HG03565 (cell line): ENCODE results near the gene BTG2.
"Not testable (repeated sequence)": the region's sequence is repeated elsewhere in the genome, so short reads cannot be mapped to it uniquely, and the experiment has no call there.

Source experiments
- ATAC-seq: cut with Tn5 transposase; IDR thresholded peaks from one replicate; pipeline ENCODE4 v1.9.1; 2021; ENCODE audit warnings: mild to moderate bottlenecking, moderate library complexity; ENCODE audit not compliant: unreplicated experiment

BTG2 gene

DNA sequence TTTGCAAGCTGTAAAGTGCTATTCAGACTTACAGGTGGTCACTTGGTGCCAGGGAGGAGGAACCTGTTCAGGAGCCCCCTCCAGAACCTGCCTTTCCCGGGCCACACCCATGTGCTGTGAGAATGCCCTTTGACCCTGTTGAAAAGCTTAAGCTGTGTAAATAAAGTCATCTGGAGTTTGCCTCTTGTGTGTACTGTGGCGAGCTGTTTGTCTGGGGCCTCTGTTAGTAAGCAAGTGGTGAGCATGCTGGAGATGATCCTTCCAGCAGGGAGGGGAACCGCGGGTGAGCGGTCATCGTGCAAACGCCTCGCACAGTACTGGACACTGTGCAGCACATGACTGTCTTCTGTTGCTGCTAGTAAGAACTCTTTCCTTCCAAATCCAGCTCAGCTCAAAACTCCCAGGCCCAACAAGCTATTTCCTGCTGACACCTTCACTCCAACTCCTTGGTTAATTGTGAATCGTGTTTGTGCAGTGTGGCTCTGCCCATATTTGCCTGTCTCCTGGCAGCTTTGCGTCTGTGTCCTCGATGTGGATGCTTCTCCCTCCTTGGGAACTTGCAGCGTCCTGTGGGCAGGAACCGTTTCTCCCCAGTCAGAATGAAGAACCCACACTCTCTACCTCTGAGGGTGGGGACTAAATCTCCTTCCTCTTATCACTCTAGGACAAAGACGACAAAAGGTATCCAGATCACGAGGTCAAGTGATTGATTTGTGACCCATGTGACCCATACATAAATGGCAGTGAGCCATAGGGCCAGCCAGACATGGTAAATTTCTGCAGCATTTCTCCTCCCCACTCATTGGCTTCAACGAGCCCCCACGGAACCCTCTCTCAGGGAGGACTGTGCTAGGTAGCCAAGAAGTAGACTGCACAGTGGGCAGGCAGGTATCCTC lies 13.9 kb upstream of the BTG2 start:
- no peak for ATAC-seq

DNA sequence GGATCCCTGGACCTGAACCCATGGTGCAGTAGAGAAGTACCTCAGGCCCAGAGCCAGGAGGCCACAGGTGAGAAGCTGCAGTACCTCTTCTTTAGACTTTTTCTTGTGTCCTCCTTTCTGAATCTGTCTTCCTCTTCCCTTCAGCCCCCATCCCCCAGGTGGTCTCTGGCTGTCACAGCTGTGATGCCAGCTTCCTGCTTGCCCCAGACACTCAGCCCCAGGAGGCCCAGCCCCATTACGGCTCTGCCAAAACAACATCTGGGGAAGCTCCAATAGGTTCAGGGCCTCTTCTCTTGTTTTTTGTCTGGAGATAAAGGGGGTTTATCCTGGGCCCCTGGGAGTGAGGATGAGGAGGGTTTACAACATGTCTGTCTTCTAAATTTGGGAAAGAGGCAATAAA lies 9.5 kb upstream of the BTG2 start:
- no peak for ATAC-seq

DNA sequence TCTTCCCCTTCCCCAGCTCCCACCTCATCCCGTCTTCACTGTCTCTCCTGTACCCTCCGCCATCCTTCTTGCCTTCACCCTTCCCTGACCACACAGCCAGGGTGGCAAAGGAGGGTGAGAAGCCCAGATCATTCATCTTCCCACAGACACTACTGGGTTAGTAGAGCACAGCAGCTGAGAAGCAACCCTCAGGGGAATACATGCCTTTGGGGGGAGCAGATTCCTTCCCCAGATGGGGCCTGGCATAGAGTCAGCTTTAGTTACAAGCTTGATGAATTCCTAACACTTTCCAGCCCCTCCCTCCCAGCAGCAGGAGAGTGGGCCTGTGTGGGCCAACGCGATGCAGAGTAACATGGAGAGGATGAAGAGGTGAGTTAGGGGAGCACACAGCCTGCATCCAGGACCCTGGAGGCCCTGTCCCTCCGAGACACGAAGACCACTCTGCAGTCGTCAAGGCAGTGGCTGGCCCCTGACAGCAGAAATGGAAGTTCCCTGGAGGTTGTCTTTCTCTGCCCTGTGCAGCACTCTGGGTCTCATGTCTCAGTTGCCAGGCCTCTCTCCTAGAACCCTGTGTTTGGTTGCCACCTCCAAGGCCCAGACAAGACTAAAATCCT lies 8.8 kb upstream of the BTG2 start:
- ATAC-seq: no peak

DNA sequence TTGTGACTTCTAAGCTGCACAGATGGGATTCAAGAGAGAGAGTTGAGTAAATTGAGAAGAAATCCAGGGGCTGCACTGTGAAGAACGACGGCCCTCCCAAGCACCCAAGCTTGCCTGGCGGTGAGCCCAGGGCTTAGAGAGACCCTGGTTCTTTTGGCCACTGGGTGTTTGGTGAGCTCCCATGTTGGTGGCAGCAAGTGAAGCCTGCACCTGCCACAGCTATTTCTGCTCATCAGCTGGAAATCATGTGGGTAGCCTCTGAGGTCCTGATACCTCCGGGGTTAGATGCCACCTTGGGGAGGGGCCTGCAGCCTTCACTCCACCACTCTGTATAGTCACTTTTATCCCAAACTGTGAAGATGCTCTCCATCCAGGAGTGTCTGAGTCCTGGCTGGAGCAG lies 6.2 kb upstream of the BTG2 start:
- ATAC-seq: no peak

DNA sequence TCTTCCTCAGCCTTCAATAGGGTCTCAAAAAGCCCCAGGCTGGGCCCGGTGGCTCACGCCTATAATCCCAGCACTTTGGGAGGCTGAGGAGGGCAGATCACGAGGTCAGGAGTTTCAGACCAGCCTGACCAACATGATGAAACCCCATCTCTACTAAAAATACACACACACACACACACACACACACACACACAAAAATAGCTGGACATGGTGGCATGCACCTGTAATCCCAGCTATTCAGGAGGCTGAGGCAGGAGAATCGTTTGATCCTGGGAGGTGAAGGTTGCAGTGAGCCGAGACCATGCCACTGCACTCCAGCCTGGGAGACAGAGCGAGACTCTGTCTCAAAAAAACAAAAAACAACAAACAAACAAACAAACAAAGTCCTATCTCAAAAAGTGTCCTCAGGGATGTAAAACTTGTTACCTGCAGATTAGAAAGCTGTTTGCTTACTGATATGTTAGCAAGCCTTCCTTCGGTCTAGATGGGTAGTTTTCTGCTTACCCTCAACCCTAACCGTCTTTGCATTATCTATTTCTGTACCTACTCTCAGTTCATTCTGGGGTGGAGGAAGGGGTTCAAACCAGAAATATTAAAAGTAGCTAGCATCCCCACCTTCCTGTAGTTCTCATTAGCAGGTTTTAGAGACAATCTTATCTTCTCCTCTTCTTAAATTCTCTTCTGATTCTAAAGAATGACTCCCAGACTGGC lies 5.4 kb upstream of the BTG2 start:
- not testable (repeated sequence) for ATAC-seq

DNA sequence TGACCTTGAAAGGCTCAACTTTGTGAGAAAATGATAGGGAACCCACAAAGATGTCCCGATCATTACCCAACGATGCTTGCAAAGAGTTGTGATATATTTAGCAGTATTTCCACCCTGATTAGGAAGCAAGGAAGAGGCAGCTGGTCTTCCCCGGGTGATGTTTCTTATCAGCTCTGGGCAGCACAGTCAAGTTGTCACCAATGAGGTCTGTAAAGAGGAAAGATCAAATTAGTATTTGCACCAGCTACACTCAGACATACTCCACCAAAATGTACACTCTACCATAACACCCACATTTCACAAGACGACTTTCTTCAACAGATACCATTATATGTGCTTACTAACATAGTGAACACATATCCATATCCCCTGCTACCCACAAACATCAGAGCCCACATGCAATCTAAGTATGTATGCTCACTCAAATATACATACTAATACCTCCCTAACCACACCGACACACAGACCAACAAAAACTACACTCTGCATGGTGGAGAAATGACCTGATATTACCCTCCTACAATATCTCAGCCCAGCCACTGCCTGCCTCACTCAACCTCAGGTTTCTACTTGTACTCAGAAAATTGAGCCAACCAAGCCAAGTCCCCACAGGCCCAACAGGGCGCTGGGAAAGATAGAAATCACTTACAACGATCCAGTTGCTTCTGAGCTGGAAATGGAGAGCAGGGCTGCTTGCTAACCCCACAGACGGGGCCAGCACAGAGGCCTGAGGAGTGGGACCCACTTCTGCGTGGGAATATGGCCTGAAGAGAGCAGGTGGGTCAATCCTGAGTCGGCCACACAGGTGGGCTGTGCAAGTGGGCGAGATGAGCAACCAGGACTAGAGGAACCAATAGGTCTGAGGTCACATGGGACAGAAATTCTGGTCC lies 4.6 kb upstream of the BTG2 start:
- no peak for ATAC-seq

DNA sequence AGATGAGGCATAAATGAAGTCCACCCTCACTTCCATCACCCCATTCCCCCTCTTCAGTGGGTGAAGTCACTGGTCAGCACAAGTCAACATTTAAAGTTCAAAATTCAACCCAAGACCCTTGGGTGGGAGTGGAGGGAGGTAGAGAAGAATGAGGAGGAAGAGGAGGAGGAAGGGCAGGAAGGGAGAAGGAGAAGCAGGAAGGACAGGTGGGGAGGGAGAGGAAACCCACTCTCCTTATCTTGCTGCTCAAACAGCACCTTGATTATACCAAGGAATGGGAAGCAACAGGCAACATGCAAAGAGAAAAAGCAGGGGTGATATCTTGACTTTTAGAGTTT lies 4.0 kb upstream of the BTG2 start:
- no peak for ATAC-seq

DNA sequence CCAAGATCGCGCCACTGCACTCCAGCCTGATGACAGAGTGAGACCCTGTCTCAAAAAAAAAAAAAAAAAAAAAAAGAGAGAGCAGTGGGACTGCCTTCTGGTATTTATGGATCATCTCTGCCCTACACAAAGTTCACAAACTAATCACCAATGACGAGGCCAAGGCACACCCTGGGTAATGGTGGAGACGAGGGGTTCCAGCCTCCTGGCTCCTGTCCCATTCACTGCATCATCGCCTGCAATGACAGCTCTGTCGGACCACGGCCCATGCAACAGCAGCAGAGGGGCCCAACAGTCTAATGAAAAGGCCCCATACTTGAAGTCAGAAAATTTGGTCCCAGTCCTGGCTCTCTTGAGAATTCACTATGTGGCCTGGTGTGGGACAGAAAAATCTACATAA lies 2.9 kb upstream of the BTG2 start:
- ATAC-seq: no peak

DNA sequence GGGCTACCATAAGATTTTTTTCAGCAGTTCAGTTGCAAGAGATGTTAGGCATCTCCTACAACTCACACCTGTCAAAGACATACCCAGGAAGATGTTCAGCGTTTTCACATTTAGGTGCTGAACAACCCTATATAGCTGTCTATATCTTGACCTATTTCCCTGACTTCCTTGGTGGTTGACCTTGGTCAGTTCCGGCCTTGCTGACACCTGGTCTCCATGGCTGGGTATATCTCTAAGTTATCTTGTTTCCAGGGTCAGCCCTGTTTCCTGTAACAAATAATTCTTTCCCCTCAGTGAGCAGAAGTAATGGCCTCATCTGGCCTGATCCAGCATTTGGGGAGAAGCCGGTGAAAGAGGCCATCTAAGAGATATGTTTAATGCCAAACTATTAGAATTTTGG lies 2.4 kb upstream of the BTG2 start:
- no peak for ATAC-seq

DNA sequence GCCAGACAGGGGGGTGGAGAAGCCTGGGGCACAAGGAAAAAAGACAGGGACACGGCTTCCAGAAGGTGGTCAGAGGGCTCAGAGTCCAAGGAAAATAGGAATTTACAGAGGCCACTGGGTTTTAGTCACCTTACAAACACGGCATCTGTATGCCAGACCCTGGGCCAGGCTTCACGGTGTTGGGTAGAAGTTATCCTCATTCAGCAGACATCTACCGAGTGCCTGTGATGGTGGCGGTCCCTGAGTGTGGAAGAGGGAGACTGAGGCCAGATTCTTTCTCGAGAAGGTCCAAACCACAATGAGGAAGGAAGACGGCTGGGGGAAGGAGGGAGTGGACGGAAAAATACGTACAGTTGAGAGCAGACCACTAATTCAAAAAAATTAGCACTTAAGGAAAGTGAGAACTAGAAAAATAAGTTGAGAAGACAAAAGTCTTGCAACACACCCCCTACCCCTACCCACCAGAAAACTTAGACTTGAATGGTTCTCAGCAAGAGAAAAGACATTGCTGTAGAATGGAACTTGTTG lies 864 bp upstream of the BTG2 start:
- ATAC-seq: no peak

DNA sequence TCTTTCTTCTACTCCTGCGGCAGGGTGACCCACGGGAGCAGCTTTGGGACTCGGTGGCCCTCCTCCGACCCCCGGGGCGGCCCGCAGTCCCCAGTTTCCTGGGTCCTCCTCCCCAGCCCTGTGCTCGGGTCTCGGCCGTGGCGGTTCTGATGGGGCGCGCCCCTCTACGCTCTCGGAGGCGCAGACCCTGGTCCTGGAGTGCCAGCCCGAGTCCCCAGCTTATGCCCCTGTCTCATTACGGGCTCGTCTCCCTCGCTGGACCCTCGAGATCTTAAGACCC lies 430 bp downstream of the BTG2 start:
- no peak for ATAC-seq

DNA sequence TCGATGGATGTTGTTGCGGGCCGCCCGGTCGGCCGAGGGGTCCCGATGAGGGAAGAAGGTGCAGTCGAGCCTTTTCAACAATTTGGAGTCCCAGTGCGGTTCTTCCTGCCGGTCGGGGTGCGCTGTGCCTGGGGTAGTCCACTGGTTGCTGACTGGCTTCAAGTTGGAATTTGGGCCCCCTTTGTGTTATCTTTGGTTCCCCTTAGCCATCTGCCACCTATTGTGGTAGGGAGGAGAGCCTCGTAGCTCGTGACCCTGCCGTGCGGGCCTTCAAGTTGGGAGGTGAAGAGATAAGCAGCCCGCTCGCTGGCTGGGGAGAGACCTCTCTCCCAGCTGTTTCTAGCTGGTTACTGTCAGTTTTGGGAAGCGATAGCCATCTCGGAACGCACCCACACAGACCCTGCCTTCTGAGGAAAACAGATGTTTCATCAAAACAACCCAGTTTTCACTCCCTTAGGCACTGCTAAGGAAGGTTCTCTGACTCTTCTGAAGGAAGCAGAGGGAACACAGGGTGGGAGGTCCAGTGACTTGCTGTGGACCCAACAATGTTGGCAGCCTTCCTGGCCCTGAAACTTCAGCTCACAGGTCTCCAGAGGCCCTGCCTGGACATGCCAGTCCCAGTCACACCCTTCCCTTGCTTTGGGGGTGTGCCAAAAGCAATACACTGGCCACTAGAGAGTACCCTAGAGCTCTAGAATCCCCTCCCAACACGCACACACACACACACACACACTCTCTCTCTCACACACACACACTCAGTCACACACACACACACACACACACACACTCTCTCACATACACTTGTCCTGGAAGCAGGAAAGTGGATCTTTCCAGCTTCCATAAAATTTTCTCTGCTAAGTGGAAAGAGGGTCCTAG lies 1.0 kb downstream of the BTG2 start:
- no peak for ATAC-seq

DNA sequence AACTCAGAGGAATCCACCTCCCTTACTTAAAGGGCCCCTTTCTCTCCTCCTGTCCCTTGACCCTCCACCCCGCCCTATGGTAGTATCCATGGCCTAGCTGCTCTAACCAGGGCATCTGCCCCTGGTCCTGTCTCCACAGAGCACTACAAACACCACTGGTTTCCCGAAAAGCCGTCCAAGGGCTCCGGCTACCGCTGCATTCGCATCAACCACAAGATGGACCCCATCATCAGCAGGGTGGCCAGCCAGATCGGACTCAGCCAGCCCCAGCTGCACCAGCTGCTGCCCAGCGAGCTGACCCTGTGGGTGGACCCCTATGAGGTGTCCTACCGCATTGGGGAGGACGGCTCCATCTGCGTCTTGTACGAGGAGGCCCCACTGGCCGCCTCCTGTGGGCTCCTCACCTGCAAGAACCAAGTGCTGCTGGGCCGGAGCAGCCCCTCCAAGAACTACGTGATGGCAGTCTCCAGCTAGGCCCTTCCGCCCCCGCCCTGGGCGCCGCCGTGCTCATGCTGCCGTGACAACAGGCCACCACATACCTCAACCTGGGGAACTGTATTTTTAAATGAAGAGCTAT lies 1.7 kb downstream of the BTG2 start:
- ATAC-seq: no peak

DNA sequence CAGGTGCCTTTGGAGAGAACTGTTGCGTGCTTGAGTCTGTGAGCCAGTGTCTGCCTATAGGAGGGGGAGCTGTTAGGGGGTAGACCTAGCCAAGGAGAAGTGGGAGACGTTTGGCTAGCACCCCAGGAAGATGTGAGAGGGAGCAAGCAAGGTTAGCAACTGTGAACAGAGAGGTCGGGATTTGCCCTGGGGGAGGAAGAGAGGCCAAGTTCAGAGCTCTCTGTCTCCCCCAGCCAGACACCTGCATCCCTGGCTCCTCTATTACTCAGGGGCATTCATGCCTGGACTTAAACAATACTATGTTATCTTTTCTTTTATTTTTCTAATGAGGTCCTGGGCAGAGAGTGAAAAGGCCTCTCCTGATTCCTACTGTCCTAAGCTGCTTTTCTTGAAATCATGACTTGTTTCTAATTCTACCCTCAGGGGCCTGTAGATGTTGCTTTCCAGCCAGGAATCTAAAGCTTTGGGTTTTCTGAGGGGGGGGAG lies 2.4 kb downstream of the BTG2 start:
- ATAC-seq: no peak

DNA sequence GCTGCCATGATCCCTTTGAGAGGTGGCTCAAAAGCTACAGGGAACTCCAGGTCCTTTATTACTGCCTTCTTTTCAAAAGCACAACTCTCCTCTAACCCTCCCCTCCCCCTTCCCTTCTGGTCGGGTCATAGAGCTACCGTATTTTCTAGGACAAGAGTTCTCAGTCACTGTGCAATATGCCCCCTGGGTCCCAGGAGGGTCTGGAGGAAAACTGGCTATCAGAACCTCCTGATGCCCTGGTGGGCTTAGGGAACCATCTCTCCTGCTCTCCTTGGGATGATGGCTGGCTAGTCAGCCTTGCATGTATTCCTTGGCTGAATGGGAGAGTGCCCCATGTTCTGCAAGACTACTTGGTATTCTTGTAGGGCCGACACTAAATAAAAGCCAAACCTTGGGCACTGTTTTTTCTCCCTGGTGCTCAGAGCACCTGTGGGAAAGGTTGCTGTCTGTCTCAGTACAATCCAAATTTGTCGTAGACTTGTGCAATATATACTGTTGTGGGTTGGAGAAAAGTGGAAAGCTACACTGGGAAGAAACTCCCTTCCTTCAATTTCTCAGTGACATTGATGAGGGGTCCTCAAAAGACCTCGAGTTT lies 3.1 kb downstream of the BTG2 start:
- no peak for ATAC-seq

DNA sequence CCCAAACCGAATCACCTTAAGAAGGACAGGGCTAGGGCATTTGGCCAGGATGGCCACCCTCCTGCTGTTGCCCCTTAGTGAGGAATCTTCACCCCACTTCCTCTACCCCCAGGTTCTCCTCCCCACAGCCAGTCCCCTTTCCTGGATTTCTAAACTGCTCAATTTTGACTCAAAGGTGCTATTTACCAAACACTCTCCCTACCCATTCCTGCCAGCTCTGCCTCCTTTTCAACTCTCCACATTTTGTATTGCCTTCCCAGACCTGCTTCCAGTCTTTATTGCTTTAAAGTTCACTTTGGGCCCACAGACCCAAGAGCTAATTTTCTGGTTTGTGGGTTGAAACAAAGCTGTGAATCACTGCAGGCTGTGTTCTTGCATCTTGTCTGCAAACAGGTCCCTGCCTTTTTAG lies 3.6 kb downstream of the BTG2 start:
- no peak for ATAC-seq

DNA sequence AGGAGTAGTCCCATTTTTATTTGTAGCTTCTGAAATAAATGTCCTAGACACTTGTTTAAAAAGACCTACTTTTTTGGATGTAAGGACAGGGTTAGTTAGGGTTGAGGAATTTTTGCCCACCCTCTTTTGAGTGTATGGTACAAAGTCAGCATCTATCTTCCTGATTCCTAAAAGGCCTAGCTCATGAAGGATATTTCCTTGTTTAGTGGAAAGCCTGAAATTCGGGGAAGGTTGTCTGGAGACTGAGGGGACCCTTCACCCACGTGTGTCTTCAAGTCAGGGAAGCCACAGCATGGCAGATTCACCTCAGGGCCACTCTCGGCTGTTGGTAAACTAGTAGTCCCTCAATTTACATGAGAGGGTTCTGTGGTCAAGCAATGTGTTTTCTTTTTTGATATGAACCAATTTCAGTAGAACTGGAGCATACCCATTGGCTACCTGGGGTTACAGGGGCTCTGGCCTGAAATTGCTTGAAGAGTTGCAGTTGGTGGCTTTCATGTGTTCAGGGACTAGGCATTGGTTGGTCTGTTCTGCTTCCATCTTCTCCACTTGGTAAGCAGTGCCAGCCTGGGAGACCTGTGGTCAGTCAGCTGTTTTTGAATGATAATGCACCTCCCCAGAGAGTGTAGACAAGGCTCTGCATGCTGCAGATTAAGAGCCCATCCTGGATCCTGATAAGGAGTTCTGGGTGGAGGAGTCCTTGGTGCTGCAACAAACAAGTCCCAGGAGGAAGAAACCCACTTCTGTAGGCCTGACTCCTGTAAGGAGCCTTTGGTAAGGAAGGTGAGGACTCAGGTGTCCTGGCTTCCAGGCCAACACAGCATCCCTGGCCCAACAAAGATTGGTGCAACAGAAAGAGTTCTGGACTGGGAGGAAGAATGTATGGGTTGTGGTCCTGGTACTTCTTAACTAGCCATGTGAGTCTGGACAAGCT lies 6.3 kb downstream of the BTG2 start:
- no peak for ATAC-seq
